Fibroblast of pulmonary artery (primary cell): ENCODE data around the gene FOXP1.

ENCODE experiments used
- DNase-seq: peaks from one replicate; pipeline ENCODE4 v3.0.0-alpha.2; 2010; ENCODE audit warnings: low read depth
- H3K4me3 ChIP-seq: replicated peaks from 2 replicates; pipeline ENCODE4 v1.5.1; 2011; ENCODE audit warnings: low read depth, mild to moderate bottlenecking, control low read depth, low read length, moderate library complexity
- TF ChIP-seq, protein P1 (sequence below): IDR thresholded peaks from 2 replicates; pipeline ENCODE4 v1.5.1; 2011; ENCODE audit warnings: mild to moderate bottlenecking, control low read depth, low read length, inconsistent platforms; ENCODE audit errors: missing control alignments

The FOXP1 gene

DNA sequence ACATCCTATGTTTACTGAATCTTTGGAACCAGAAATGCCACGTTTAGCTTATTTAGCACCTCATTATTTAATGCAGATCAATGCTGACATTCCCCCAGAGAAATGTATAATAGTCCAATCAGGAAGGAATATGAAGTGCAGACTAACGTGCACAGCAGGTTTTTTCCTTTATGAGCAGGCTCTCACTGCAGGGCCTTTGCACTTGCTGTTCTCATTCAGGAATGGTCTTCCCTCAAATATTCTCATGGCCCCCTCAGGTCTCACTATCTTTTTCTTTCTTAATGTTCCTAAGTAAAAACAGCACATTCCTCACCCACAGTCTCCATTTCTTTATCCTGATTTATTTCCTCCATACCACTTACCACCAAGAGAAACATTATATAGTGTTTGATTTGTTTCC, 174.6 kb downstream of the FOXP1 start:
- TF ChIP-seq, protein P1, sequence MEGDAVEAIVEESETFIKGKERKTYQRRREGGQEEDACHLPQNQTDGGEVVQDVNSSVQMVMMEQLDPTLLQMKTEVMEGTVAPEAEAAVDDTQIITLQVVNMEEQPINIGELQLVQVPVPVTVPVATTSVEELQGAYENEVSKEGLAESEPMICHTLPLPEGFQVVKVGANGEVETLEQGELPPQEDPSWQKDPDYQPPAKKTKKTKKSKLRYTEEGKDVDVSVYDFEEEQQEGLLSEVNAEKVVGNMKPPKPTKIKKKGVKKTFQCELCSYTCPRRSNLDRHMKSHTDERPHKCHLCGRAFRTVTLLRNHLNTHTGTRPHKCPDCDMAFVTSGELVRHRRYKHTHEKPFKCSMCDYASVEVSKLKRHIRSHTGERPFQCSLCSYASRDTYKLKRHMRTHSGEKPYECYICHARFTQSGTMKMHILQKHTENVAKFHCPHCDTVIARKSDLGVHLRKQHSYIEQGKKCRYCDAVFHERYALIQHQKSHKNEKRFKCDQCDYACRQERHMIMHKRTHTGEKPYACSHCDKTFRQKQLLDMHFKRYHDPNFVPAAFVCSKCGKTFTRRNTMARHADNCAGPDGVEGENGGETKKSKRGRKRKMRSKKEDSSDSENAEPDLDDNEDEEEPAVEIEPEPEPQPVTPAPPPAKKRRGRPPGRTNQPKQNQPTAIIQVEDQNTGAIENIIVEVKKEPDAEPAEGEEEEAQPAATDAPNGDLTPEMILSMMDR = no peak
- DNase-seq = no peak
- H3K4me3 ChIP-seq = no peak overlapping the region

DNA sequence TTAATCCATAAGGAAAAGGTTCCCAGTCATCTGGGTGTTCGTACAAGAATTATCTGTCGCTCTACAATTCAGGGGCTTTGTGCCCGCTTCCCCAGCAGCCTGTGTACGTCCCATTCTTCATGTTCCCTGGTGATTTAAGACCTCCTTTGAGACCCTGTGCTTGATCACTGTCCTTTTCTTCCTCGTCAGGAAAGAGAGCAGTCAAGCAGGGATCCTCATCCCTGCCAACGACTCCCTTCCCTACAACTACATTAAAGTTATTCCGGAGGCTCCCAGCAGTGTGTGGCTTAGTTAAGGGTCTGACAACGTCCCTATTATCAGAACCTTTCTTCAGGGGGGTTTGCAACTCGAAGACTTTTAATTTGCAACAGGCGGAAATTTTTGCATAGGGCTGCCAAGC, 175.7 kb downstream of the FOXP1 start:
- H3K4me3 ChIP-seq = no peak overlapping the region
- no peak for DNase-seq
- TF ChIP-seq, protein P1 = no peak

DNA sequence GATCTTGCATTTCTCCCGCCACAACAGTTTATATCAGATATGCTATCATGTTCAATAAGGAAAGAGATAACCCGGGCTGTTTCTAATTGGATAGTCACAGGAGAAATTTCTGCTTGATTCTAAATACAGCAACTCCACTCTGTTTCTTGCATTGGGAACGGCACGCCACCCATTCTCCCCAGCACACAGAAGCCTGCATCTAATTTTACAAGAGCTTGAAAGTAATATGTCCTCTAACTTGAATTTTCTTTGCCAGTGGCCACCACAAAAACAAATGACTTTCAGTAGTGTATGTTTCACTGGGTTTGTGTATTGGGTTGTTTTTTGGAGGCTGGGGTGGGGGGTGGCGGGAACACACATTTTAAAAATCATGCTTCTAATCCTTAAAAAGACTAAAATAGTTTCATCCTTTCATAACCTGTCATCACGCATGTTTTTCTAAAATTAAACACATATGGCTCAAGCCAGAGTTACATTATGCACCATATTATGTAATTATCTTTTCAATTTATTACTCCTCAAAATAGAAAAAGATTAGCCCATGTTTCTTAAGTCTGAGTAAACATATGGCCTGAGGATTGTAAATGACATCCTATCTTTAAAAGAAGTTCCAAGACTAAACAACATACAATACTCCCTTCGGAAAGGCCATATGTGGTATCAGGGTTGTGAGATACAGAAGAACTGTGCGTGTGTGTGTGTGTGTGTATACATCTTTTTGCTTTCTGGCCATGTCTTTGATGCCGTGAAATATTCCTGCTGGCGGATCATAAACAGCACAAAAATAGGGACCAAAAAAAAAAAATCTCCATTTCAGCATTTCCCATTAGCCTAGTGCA, 176.3 kb downstream of the FOXP1 start:
- no peak for DNase-seq
- TF ChIP-seq, protein P1 = no peak
- H3K4me3 ChIP-seq = no peak overlapping the region

DNA sequence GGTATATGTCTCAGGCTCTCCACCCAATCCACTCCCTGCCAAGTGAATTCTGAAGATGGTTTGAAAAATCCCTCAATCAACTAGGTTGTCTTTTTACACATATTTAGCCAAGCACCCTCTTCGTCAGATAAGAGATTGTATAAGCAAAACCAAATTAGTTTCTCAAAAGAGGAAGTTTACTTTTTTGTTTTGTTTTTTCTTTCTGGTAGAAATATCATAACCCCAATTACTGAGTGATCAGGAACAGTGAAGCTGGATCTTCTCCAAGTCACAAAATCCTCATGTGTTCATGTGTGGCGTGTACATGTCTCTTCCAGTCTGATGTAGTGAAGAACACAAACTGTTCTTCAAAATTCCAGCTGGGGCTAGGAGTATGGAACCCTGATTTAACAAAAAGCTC, 180.6 kb downstream of the FOXP1 start:
- H3K4me3 ChIP-seq = no peak overlapping the region
- DNase-seq = no peak
- TF ChIP-seq, protein P1 = no peak

DNA sequence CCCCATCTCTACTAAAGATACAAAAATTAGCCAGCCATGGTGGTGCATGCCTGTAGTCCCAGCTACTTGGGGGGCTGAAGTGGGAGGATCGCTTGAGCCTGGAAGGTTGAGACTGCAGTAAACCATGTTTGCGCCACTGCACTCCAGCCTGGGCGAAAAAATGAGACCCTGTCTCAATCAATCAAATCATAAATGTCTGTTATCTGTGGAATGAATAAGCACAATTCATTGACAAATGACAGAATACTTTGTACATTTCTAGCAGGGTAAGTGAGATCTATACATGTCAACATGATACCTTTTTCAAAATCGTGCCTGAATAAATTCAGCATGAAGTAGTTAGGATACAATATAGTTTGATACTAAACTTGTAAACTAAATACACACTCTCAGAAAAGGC, 181.2 kb downstream of the FOXP1 start:
- H3K4me3 ChIP-seq = no peak overlapping the region
- no peak for DNase-seq
- TF ChIP-seq, protein P1 = no peak

DNA sequence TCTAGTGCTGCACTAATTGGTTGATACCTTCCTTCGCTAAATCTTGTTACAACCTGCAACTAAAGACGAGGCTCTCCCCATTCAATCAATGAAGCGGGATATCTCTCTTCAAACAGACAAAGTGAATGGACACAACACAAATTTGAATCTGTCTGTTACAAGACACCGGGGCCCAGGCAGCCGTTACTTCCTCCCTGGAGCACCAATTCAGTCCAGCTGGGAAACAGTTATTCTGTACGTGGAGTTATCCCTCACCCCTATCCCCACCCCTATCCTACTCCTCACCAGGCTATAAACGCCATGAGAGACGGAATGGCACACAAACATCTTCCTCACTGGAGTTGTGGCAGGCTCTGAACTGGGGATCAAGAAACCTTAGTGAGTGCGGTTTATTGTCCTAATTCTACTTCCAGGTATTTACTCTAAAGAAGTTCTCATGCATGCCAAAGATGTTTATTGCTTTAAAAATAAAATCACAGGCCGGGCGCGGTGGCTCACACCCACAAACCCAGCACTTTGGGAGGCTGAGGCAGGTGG, 181.8 kb downstream of the FOXP1 start:
- no peak for DNase-seq
- TF ChIP-seq, protein P1 = no peak
- no peak overlapping the region for H3K4me3 ChIP-seq
